Ovary (tissue), 9 donors: ENCODE data around the gene PNMA6F. TPM values are rescaled to one million over a fixed set of nuclear protein-coding genes. Genes with fewer than 3 reads are reported as not detected.

ENCODE experiments used
- DNase-seq, 5 donors: peaks; one replicate each; pipeline ENCODE4 v3.0.0-alpha.2; 2019 to 2020
- H3K27ac ChIP-seq, 2 donors: fragments of 200-600 bp; one replicate each; pipeline versions ENCODE4 v1.5.1 to v1.8.0; 2019 to 2022
- H3K27me3 ChIP-seq: fragments of 200-600 bp; one replicate; pipeline ENCODE4 v1.8.0; 2022
- H3K36me3 ChIP-seq: fragments of 200-600 bp; sonication (generic); one replicate; pipeline ENCODE4 v1.5.1; 2019
- H3K4me1 ChIP-seq: one replicate; pipeline ENCODE4 v1.8.1; 2013; ENCODE audit warnings: mild to moderate bottlenecking, moderate library complexity; ENCODE audit not compliant: insufficient read depth
- H3K4me3 ChIP-seq: fragments of 200-600 bp; sonication (generic); one replicate; pipeline ENCODE4 v1.5.1; 2017
- H3K9me3 ChIP-seq, 2 donors: fragments of 200-600 bp in 1 of 2; sonication (generic) in 1 of 2; one replicate each; pipeline versions ENCODE4 v1.5.1 to v1.8.1; 2013 to 2019; ENCODE audit warnings: mild to moderate bottlenecking in 1 of 2, moderate library complexity in 1 of 2
- EP300 ChIP-seq: sonication (generic); formaldehyde crosslinking; IDR thresholded peaks from one replicate; pipeline ENCODE4 v1.6.1; 2017; ENCODE audit warnings: antibody characterized with exemption
- POLR2A ChIP-seq: fragments of 450-650 bp; IDR thresholded peaks from one replicate; pipeline ENCODE4 v1.6.1; 2017; ENCODE audit warnings: antibody characterized with exemption, mild to moderate bottlenecking, moderate library complexity
- WGBS, 3 donors: extraction: QIAGEN DNeasy Blood & Tissue Kit in 1 of 3; methylation state at CpG; one replicate each; pipeline versions ENCODE4 v1.1.5 to v1.1.7; 2013 to 2017; 5-methylcytosine and 5-hydroxymethylcytosine counted together
- intact Hi-C, 4 donors: fragments of 100-400 bp; cut with DNase I; formaldehyde crosslinking; loops; one replicate each; pipeline versions ENCODE4 v1.11.0 to v1.15.1; 2022 to 2023
- polyA plus RNA-seq, 2 donors: library from polyadenylated mRNA; stranded (reverse); fragments of 200-250 nt in 1 of 2; fragments of 350-450 nt in 1 of 2; fragmentation: Illumina TruSeq in 1 of 2; extraction: RNeasy Lipid Tissue Mini Kit (QIAGEN cat#74804) in 1 of 2; gene quantifications; one replicate each; pipeline ENCODE4 v1.2.3, GENCODE V29; 2013 to 2014
- total RNA-seq, 7 donors: library from RNA; depleted of rRNA in 2 of 7; stranded (reverse); fragments of >200 nt in 2 of 7; fragmentation: NEBNext Ultra II Directional in 3 of 7; extraction: Animal tissue kit (Norgen Biotek cat#: 25700) in 3 of 7; gene quantifications; one replicate each; pipeline versions ENCODE4 v1.1.0 to v1.2.4, GENCODE V29; 2016 to 2023
- TF ChIP-seq, protein P1 (sequence below), 3 donors: fragments of 450-650 bp in 2 of 3; fragments of 200-600 bp in 1 of 3; IDR thresholded peaks; one replicate each; pipeline versions ENCODE4 v1.5.1 to v1.8.0; 2016 to 2022; ENCODE audit warnings: antibody characterized with exemption in 3 of 3, mild to moderate bottlenecking in 1 of 3
- donor health status: DM: no; HTN: no; CAD: no; lungs with moderate emphysema.
- donor health status: DM: no; HTN: no; CAD: no.
- donor health status: Bipolar disorder and iron deficiency.
- donor health status: DM: yes; HTN: yes; CAD: no.
- donor health status: DM: no; HTN: no; CAD: no.
- donor health status: DM: yes; HTN: yes; CAD: no.

Gene PNMA6F
- total and polyA plus RNA-seq, 9 donors, result 0.04 TPM; not detected in 8

DNA sequence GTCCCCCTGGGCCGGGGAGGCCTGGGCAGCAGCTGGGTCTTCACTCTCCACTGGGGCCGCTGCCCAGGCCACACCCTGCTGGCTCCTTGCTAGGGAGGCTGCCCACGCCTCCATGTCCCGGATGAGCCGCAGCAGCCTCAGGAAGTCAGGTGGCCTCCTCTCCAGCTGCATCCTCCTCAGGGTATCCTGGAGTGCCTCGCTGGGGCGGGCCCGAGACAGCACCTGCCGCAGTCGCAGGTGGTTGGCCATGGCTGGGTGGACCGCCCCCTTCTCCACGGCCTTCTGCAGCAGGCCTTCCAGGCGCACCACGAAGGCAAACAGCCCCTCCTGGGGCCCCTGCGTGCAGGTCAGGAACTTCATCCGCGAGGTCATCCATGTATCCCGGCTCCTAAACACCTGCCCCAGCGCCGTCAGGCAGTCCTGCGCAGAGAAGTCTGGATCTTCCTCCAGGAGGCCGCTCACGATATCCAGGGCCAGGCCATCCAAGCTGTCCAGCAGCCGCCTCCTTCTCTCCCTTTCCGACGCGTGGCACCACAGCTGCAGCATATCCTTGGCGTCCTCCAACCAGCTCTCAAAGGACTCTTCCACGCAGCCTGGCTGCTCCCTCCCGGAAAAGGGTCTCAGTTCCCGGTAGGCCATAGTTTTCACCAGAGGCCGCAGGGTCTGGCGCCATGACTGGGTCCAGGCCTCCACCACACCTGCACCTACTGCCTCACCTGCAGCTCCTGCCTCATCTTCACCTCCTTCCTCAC lies 2.1 kb downstream of the PNMA6F start:
- TF ChIP-seq, protein P1, sequence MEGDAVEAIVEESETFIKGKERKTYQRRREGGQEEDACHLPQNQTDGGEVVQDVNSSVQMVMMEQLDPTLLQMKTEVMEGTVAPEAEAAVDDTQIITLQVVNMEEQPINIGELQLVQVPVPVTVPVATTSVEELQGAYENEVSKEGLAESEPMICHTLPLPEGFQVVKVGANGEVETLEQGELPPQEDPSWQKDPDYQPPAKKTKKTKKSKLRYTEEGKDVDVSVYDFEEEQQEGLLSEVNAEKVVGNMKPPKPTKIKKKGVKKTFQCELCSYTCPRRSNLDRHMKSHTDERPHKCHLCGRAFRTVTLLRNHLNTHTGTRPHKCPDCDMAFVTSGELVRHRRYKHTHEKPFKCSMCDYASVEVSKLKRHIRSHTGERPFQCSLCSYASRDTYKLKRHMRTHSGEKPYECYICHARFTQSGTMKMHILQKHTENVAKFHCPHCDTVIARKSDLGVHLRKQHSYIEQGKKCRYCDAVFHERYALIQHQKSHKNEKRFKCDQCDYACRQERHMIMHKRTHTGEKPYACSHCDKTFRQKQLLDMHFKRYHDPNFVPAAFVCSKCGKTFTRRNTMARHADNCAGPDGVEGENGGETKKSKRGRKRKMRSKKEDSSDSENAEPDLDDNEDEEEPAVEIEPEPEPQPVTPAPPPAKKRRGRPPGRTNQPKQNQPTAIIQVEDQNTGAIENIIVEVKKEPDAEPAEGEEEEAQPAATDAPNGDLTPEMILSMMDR (IDR thresholded peaks at IDR 0.05), result no peak
- TF ChIP-seq EP300 (no peak), POLR2A (no peak)
- no peak overlapping the region for H3K4me3 ChIP-seq
- intact Hi-C loops, result loop anchor here in 1 of 4 donors (5.0 kb wide), 1 partner anchor 257 kb away; no protein-coding TSS in a partner anchor

GRCh38 chrX:153318811-153319210 lies 2.8 kb downstream of the PNMA6F start:
- Histone ChIP-seq H3K36me3 (no peaks in the 10 kb centered on the region), H3K4me1 (no peaks in the 10 kb centered on the region), H3K27ac (no peak overlapping the region), H3K4me3 (no peak overlapping the region), H3K27me3 (no peaks in the 10 kb centered on the region), H3K9me3 (no peaks in the 10 kb centered on the region)
- 73 to 92% (median 90%) methylated on average over 6 to 7 of the region's 7 CpGs for WGBS, 3 donors
- DNase-seq, result no peak
- intact Hi-C loops, result loop anchor here in 1 of 4 donors (5.0 kb wide), 1 partner anchor 257 kb away; no protein-coding TSS in a partner anchor
- no peak for TF ChIP-seq EP300
- no peak for TF ChIP-seq POLR2A
- TF ChIP-seq, protein P1 (IDR thresholded peaks at IDR 0.05), result no peak

More for the DNA sequence above, 2.1 kb downstream of the PNMA6F start:
- 88 to 93% (median 89%) methylated on average over 29 to 33 of the region's 33 CpGs for WGBS, 3 donors
- DNase-seq, result no peak
- Histone ChIP-seq H3K27ac (no peak overlapping the region), H3K9me3 (no peaks in the 10 kb centered on the region), H3K27me3 (no peaks in the 10 kb centered on the region), H3K4me1 (no peaks in the 10 kb centered on the region), H3K36me3 (no peaks in the 10 kb centered on the region)

GRCh38 chrX:153317996-153318722 lies 3.4 kb downstream of the PNMA6F start:
- Histone ChIP-seq H3K4me3 (no peak overlapping the region), H3K27ac (no peak overlapping the region), H3K27me3 (no peaks in the 10 kb centered on the region), H3K4me1 (no peaks in the 10 kb centered on the region), H3K36me3 (no peaks in the 10 kb centered on the region), H3K9me3 (no peaks in the 10 kb centered on the region)
- DNase-seq, result no peak
- WGBS, 3 donors, result 87 to 90% (median 89%) methylated on average over 17 to 20 of the region's 20 CpGs
- TF ChIP-seq, protein P1 (IDR thresholded peaks at IDR 0.05), result no peak
- TF ChIP-seq POLR2A (no peak), EP300 (no peak)
- intact Hi-C loops, result loop anchor here in 1 of 4 donors (5.0 kb wide), 1 partner anchor 256 kb away; no protein-coding TSS in a partner anchor

DNA sequence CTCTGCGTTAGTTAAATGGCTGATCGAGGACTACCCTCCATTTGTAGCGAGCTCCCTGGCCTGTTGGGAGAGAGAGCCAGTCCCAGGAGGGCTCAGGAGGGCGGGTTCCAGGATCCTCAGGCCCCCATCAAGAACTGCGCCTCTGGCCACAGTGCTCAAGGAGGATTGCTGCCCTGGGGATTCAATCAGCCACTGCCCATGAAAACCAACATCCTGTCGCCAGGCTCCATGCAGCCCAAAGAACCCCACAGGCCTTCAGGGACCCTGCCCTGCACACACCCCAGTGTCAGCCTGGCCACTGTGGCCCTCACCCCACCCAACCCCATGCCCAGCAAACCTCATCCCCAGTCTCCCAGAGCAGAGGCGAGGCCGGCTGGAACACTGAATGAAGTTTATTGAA lies 4.3 kb downstream of the PNMA6F start:
- H3K9me3 ChIP-seq, result no peaks in the 10 kb centered on the region
- intact Hi-C loops, result loop anchor here in 1 of 4 donors (5.0 kb wide), 1 partner anchor 255 kb away; no protein-coding TSS in a partner anchor
- H3K4me3 ChIP-seq, result no peak overlapping the region
- no peaks in the 10 kb centered on the region for H3K36me3 ChIP-seq
- no peaks in the 10 kb centered on the region for H3K4me1 ChIP-seq
- H3K27ac ChIP-seq, result no peak overlapping the region
- 82 to 89% (median 88%) methylated on average over 8 of the region's 8 CpGs for WGBS, 3 donors
- no peak for DNase-seq
- TF ChIP-seq EP300 (no peak), POLR2A (no peak)
- TF ChIP-seq, protein P1 (IDR thresholded peaks at IDR 0.05), result no peak
- no peaks in the 10 kb centered on the region for H3K27me3 ChIP-seq
